IPS-NIHi11 (cell line): Measurements from ENCODE around the gene MMAB.

Experiments
- DNase-seq: peaks from one replicate; pipeline ENCODE4 v3.0.0; 2012; ENCODE audit warnings: mixed read lengths, low spot score

The MMAB gene

DNA sequence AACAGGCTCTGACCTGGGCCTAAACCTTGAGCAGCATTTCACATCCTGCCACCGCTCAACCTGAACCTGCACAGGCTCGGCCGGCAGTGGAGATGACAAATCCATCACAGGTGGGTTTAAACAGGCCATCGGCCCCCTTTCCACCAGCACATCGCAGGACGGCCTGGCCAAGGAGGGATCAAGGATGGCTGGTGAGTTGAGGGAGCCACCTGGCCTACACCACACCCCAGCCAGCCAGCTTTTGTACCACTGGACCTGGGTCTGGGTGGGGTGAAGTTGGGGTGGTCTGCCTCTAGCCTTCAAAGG lies 14.2 kb downstream of the MMAB start:
- no peak for DNase-seq

DNA sequence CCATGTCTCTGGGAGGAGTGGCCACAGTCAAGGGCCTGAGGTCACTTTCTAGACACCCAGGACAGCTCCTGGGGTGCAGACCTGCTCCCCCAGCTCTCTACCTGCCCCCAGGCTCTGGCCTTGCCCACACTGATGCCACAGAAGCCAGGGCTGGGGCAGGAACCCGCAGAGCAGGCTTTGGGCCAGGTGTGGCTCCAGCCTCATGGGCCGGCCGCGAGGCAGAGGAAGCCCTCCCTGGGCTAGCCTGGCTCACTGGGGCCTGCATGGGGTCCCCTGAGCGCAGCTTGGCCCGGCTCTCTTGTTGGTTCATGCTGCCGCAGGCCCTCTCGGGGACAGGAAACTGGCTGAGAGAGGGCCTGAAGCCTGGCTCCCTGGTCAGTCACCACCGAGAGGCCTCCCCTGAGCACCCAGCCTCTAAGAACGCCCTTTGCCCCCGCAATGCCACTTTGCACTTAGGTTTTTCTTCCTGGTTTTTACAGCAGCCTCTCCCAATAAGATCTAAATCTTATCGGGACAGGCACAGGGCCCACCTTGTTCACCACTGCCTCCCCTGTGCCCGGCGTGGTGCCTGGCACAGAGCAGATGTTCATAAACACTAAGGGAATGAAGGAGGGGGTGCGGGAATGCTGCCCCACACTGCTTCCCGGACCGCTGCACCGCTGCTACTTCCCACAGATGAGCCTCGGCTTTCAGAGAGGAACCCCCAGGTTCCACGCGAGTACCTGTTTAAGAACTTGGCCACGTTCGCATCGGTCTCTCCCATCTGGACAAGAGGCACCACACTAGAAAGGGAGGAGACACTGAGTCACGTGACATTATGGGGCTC lies 14.7 kb downstream of the MMAB start:
- no peak for DNase-seq

DNA sequence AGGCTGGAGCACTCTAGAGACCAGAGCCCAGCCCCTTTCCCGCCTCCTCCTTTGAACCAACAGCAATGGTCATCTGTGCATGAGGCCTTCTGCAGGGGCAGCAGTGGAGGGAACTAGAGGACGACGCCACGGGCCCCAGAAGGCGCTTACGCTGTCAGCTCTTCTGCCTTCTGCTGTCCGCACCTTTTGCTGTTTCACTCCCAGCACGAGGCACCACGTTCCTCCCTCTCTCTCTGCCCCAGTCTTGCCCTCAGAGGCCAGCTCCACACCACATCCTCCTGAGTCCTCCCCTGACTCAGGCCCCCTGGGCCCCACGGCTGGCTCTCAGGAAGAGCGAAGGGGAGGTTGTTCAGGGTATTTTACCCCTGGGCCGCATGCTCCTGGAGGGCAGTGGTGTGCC lies 15.5 kb downstream of the MMAB start:
- DNase-seq, result no peak

DNA sequence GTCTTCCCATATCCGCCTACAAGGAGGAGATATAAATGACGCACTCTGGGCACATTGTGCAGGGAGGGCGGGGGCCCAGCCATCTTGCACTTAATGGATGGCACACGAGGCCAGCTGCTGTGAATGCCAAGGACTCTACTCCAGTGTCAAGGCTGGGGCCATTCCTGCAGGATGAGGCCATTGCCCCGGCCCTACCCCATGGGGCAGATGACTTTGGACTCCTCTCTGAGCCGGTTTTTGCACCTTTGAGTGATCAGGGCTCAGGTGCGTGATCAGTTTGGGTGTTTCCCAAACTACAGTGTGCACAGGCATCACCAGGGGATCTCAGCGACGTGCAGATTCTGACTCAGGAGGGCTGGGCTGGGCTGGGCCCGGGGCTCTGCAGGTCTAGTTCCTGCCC lies 16.1 kb downstream of the MMAB start:
- no peak for DNase-seq

DNA sequence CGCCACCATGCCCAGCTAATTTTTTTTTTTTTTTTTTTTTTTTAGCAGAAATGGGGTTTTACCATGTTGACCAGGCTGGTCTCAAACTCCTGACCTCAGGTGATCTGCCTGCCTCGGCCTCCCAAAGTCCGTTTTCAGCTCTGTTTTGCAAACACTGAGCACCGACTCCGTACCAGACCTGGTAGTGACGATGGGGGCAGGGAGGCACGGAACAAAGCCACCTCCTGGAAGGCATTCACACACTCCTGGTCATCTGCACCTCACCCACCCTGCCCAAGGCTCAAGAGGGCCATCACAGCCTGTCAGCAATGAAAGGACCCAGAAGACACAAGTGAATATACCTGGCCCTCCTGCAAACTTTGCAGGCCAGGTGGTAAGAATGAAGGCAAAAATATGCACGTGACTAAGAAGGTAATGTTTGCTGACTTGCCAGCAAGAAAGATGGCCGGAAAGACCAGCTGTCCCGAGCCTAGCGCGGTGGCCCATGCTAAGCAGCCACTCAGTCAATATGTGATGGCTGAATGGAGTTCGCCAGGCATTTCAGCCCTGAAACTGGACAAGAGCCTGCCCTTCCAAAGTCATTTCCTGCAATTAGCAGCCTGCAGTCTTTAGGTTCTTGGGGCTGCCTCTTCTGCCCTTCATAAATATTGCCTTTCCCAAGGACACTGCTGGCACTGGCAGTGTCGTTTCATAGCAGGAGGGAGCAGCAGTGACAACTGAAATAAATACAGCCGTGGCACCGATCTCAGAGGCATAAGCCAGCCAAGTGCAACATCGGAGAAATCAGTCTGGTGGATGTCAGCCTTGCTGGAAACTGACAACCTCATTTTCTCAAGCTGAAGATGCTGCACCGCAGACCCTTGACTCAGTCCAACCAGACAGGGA lies 17.6 kb downstream of the MMAB start:
- DNase-seq, result no peak

DNA sequence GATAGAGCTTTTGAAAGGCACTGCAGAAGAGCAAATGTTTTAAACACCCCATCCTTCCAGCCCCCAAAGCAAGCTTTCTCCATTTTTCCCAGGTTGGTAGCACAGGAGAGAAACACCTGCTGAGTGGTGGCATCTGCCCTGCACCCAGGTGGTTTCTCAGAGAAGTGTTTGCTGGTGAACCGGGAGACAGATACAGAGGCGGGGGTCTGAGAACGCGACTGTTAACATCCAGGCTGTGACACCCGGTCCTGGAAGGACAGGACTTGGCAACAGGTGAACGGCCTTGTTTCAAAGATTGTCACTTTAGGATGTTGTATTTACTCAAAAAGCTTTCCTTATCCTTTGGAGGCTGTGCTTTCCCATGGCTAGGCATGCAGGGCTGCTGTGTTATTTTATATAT lies 18.5 kb downstream of the MMAB start:
- DNase-seq, result no peak

DNA sequence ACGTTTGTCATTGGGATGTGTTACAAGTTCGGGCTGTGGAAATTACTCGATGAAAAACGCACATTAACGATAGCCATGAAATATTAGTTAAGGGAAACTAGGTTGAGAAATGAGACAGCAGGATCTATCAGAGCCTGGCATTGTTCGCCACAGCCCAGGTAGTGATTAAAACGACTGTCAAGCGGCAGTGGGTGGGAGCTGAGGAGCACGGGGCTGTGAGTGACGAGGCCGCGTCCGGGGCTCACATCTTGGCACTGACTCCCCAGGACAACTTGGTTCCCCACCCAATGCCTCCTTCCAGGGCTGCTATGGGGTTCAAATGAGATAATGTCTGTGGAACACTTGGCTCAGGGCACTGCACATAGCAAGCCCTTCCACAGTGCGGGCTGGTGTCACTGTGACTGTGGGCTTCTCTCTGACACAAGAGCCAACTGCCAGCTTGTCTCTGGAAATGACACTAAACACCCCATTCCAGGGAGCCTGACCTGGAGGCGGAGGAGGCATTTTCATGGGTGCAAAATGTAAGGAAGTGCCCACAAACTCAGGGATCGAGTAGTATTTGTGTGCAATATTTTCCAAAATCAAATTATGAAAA lies 19.3 kb downstream of the MMAB start:
- DNase-seq, result no peak

DNA sequence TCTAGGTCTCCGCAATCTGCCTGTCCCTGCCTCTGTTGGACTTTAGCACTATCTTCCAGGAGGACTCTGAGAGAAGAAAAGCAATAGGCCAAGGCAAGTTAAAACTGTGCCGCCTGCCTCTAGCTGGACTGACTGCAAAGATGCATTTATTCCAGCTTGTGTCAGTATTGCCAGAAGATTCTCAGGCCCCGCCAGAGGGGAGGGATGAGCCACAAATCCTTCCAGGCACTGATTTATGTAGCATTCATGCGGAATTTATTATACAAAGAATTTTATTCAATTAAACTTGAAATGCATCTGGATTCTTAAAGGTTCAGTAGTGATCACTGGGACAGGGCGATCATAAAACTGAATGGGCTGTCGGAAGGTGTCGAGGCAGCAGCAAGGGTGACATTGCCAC lies 19.8 kb downstream of the MMAB start:
- no peak for DNase-seq

DNA sequence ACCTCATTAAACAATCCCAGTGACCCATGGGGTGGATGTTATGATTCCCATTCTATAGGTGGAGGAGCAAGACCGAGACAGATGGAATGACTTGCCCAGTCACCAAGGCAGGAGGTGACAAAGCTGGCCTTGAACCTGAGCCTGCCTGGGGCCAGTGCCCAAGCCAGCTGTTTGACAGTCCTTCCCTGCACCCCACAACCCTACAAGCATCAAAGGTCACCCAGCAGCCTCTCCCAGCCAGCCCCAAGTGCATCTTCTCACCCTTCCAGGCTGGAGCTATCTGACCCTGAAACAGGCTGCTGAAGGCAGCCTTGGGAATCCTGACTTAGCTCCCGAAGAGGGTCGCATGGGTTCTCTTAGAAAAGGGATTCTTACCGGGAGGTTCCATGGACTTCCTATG lies 20.3 kb downstream of the MMAB start:
- DNase-seq, result no peak

DNA sequence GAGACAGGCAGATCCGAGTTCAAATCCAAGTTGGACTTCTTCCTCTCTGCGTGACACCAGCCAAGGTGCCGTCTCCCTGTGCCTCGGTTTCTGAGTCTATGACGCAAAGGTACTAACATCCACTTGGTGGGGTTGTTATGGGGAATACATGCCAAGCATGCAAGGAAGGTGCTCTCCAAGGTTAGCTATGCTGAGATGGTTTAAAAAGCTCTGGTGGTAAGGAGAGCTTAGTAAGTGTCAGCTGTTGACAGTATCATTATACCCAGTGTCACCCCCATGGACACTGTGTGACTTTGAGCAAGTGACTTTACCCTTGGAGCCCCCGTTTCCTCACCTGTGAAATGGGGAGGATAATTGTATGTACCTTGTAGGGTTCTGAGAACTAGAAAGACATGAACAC lies 22.2 kb downstream of the MMAB start:
- no peak for DNase-seq

DNA sequence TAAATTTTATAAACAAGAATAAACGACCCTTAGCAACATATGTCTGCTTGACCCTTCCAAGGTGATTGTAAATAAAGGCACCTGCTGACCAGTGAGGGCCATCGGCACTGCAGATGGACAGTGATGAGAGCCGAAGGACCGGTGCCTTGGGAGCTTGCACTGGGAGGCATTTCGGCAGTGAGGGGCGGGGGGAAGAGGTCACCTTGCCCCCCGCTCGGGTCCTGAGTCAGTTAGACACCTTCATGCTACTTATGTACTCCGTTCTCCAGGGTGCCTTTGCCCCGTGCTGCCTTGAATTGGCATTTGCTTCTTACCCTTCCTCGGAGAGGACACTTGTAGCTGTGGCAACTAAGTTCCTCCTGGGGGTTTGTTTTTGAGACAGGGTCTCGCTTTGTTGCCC lies 23.0 kb downstream of the MMAB start:
- no peak for DNase-seq

DNA sequence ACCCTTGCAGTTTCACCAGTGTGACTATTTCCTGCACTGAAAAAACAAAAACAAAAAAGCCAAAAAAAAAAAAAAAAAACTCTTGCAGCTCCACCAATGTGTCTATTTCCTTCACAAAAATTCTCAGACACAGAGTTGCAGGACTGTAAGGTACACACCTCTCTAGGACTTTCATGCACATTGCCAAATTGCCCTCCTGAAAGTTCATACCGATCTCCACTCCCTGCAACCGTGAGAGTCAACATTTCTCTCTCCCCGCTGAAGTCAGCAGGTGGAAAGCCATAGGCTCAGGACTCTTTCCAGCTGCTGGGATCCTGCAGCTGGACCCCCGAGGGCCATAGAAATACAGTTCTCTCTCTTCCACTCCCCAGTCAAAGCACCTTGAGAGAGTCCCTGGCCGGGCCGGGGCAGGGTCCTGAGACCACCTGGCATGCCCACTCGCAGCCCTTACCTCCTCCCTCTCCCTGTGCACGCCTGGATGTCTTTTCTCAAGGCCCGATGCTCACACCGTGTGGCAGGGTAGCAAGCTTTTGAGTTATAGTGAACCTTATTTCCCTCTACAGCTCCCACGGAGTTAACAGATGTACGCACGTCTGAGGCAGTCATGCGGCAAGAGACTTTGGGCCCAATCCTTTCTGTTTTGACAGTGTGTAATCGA lies 23.6 kb downstream of the MMAB start:
- DNase-seq, result no peak

DNA sequence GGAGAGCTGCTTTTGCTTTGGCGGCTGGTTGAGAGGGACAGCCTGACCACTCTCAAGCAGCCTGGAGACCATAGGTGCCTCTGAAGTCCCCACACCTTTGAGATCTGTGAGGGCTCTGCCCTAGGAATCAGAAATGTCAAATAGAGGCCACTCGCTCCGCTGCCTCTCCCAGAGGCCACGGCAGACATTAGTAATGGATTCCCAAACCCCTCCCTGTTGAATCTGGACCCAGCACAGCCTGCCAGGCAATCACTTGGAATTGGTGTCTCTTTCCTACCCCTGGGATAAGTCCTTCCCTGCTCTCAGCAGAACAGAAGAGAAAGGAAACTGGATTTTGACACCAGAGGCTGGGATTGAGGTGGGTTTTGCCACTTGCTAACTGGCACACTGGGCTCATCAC lies 25.0 kb downstream of the MMAB start:
- no peak for DNase-seq

DNA sequence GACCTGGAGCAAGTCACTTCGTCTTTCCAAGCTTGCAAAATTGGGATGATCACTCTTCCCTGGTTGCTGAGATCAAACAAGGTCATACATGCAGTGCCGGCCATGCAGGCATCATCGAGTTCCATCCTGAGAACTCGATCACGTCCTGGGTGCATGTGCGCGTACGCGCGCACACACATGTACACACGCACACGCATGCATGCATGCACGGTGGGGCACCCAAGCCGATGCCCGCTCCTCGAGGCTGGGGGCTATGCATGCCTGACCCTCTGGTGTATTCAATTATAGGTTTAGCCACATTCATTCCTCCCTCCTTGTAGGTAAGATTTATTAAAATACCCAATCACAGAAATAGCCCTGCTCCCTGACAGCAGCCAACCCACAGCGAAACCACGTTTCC lies 26.0 kb downstream of the MMAB start:
- DNase-seq, result no peak

DNA sequence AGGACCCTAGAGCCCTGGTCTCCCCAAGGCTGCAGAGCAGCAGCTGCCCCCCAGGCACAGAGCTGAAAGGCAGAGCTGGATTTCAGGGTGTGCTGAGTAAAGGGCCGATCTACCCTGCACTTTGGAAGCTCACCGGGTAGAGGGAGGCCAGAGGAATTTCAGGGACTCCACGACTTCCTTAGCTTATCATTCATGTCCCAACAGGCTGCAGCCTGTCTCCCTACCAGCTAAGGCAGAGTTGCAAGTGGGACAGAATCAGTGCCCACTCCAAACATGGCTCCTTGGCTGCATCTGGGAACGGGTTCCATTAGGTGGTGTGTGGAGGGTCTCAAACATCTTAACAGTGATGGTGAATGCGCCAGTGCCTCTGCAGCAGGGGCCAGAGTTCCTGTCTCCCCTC lies 27.5 kb downstream of the MMAB start:
- no peak for DNase-seq

DNA sequence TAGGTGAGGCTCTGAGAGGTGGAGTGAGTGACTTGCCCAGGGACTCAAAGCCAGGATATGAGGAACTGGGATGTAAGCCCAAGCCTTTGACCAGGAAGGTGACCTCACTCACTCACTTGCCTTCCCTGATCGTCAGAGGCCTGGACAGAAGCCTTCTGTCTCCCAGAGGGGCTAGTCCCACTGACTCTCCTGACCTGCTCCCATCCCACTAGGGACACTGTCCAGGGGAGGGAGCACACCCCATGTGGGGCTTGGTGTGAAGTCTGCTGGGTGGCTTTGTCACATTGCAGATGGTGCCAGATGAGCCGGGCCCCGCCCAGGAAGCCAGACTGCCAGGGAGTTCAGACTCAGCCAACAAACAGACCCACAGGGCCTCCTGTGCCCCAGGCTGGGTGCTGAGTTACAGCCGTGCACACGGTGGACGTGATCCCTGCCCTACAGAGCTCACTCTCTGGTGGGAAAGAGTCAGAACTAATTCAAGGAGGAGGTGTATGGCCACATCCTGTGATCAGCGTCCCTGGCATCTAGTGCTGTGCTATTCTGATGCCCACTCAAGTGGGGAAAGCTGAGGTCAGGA lies 28.3 kb downstream of the MMAB start:
- DNase-seq, result no peak

DNA sequence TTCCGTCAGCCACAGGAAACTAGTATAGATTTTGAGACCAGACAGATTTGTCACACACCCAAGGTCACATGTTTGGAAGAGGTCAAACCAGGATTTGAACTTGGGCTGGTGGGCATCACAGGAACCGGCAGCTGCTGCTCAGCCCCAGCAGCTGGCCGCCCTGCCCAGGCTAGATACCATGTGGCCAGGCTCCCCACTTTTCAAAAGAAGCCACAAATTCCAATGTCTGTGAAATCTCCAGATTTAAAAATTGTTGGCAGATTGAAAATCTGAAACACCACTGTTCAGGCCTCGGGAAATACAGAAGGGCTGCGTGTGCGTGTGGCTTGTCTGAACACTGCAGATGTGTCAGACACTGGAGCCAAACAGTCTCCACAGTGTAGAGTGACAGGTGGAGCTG lies 30.4 kb downstream of the MMAB start:
- no peak for DNase-seq

DNA sequence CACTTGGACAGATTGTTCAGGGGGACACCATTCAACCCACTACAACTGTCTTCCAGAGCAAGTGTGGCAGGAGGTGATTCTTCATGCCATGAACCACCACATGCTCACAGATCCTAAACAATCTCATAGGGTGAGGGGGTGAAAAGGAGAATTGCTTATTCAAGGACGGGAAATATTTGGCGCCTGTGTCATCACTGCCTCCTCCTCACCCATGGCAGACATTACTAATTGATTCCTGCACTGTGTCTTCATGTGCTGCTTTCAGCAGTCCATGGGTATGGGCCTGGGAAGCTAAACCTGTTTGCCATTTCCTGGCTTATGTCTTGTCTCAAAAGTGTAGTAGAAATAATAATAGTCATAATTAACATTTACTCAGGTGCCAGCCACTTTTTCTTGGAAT lies 31.3 kb downstream of the MMAB start:
- DNase-seq, result no peak

DNA sequence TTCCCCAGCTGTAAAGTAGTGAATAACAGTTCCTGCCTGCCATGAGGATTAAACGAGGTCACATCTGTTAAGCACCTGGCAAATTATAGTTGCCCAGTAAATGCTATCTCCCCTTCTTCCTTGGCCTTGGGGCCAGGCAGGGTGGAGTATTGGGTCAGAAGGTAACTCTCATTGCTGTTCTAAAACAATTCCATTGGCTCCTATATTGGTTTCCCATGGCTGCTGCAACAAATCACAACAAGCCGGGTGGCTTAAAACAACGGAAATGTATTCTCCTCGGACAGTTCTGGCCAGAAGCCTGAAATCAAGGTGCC lies 31.9 kb downstream of the MMAB start:
- no peak for DNase-seq

DNA sequence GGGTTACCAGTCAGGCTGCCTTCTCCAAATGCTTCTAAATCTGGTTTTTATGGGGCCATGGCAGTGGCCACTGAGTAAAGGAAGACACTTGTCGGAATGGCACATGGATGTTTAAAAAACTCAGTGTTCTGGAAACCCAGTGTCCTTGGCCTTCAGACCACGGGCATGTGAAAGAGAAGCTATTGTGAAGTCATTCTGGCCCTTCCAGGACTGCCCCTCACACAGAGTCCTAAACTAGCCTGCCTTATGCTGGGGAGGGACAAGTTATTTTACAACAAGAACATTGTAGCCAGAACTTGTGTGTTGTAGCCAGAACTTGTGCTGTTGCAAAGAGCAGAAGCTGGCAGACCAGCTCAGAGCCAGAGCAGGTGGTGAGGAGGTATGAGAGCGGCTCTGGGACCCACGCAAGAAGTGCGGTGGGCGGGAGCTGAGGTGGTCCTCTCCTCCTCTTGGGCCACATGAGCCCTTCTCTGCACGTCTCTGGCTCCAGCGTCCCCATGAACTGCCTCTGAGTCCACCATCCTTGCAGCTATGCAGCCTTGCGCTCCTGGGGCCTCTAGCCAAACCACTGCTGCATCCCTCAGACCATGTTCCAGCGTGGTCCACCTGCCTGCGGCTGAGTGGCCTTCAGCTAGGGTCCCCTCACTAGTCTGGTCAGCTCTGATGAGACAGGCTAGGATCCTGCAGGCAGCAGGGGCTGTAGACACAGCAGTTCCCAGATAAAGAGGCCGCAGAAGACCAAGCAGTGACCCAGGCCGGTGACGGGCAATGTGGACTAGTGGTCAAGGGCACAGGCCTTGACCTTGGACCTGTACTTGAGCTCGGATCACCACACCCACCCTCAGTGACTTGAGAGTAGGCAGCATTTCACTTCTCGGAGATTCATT lies 32.5 kb downstream of the MMAB start:
- DNase-seq, result no peak

DNA sequence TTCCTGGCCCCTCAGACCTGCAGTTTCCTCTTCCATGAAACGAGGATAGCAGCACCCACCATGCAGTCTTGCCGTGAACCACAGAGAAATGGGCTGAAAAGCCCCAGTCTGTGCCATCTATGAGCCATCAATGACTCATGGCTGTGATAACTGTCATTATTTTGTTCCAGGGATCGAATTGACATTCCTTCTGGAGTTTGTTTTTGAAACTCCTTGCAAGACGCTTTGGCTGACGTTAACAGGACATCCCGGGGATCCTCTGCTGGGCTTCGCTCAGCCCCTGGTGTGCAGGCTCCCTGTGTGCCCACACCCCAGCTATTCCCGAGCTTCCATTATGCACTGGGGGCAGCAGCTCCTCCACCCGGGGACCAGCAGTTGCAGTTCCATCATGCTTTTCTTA lies 33.8 kb downstream of the MMAB start:
- DNase-seq, result no peak
